ENCODE measurements around the gene AK4.
"Not testable (repeated sequence)": the region's sequence is repeated elsewhere in the genome, so short reads cannot be mapped to it uniquely, and the experiment has no call there.

Gene AK4

GRCh38 chr1:65148178-65148547 is at the start of gene AK4:
AK4 (plus strand) TSS chr1:65148203; CDS start chr1:65148408, 205 bp downstream.
- not testable (repeated sequence) for DNase-seq

- DNase-seq = no peak
Observed at GRCh38 chr1:65103807-65104206, 44.2 kb upstream of the AK4 start.

GRCh38 chr1:65104854-65105534 is 43.0 kb upstream of the AK4 start:
- no peak for DNase-seq

GRCh38 chr1:65105596-65105995 is 42.4 kb upstream of the AK4 start:
- no peak for DNase-seq

- peak; percentile 92 for DNase-seq
Observed at GRCh38 chr1:65108025-65108642, 39.9 kb upstream of the AK4 start.

- peak; percentile 28 for DNase-seq
Observed at GRCh38 chr1:65109487-65109886, 38.5 kb upstream of the AK4 start.

GRCh38 chr1:65112811-65113210 is 35.2 kb upstream of the AK4 start:
- DNase-seq = no peak

- no peak for DNase-seq
Observed at GRCh38 chr1:65113298-65113697, 34.7 kb upstream of the AK4 start.

- DNase-seq = no peak
Observed at GRCh38 chr1:65114322-65114721, 33.7 kb upstream of the AK4 start.

GRCh38 chr1:65119951-65120350 is 28.1 kb upstream of the AK4 start:
- DNase-seq = no peak

- DNase-seq = not testable (repeated sequence)
Observed at GRCh38 chr1:65129104-65129503, 18.9 kb upstream of the AK4 start.

GRCh38 chr1:65138524-65138923 is 9.5 kb upstream of the AK4 start:
- no peak for DNase-seq

- not testable (repeated sequence) for DNase-seq
Observed at GRCh38 chr1:65139793-65140192, 8.2 kb upstream of the AK4 start.

- DNase-seq = no peak
Observed at GRCh38 chr1:65141394-65141793, 6.6 kb upstream of the AK4 start.

- no peak for DNase-seq
Observed at GRCh38 chr1:65141918-65142317, 6.1 kb upstream of the AK4 start.

GRCh38 chr1:65143112-65143658 is 4.8 kb upstream of the AK4 start:
- DNase-seq = not testable (repeated sequence)

GRCh38 chr1:65146908-65147423 is 1.0 kb upstream of the AK4 start:
- no peak for DNase-seq

- DNase-seq = peak; percentile 24
Observed at GRCh38 chr1:65147424-65148177, 402 bp upstream of the AK4 start.

- DNase-seq = peak; percentile 32
Observed at GRCh38 chr1:65148548-65149350, 746 bp downstream of the AK4 start.

- no peak for DNase-seq
Observed at GRCh38 chr1:65149351-65150107, 1.5 kb downstream of the AK4 start.

- DNase-seq = no peak
Observed at GRCh38 chr1:65150108-65150463, 2.1 kb downstream of the AK4 start.

Data from NCI-H748 treated with DMSO at 0.1 percent for 48 hours (cell line).